ENCODE results near the gene PEAR1.

Gene PEAR1

DNA sequence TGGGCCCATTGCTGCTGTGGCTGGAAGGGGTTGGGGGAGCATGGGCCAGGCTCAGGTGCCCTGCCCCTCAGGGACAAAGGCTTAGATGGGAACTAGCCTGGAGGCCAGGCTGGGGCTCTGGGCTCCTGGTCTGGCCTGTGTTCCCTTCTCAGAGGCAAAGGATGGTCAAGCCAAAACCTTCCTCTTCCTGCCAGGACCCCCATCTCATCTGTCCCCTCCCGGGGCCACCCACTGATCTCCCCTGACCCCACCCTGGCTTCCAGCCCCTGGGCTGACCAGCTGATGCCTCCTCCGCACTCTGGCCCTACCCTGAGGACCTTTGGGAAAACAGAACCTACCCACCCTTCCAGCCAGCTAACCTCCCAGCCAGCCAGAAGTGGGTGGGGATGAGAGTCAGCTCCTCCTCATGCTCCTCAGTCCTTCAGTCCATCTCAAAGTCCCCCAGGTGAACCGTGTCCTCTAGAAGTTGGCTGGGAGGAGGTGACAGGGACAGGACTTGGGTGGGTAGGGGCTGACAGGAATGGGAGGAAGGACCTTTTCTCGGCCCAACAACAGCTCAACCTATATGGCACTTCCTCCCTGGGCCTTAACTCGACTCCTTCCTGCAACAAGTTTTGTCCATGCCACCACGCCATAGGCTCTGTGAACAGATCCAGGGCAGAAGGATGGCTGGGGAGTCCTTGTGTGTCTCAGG is 7.5 kb downstream of the PEAR1 start:
- no peak for DNase-seq

DNA sequence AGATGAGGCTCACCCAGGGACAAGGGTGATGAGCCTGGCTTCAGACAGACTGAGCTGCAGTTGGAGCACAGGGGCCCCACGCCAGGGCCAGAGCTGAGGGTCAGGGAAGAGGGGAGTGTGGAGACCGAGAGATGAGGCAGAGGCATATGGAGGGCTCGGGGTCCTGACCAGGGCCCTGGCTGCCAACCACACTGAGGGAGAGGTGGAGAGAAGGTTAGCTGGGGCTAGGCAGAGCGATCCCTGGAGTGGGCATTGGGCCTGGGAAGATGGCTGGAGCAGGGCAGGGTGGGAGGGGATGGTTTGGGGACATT is 8.0 kb downstream of the PEAR1 start:
- no peak for DNase-seq

DNA sequence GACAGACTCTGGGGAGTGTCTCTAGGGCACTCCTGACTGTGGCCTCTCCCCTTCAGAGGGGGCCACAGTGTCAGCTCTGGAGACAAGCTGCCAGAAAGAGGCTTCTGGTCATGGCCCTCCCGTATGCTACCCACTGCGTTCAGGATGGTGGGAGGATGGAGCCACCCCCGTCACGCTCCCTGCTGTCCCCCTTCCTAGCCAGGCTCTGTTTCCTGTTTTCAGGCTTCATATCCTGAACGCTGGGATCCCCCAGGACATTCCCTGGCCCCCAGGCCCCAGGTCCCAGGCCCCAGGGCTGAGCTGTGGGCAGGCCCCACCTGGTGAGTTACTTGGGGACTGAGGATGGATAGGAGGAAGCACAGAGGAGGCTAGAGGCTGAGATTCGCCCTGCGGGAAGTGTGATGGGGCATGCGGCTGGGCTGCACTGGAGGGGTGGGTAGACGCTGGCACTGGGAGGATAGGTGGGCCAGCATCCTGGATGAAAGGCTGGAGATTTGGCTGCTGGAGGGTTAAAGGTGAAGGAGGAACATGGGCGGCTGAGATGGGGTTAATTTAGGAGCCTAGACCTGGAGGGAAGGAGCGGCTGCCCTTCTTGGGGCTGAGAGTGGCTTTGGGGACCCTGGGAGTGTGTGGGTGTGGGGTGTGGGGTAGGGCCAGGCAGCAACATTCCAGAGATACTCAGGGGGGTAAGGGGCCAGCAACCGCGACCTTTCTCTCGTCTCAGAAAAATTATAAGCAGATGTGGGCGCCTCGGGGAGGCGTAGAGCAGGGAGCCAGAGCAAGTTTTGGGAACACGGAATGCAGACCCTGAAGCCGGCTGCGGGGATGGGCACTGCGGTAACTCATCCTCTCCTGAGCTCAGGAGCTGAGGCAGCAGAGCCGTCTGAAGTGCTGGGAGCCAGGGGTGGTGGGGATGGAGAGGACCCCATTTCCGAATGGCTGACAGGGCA is 8.7 kb downstream of the PEAR1 start:
- no peak for DNase-seq

DNA sequence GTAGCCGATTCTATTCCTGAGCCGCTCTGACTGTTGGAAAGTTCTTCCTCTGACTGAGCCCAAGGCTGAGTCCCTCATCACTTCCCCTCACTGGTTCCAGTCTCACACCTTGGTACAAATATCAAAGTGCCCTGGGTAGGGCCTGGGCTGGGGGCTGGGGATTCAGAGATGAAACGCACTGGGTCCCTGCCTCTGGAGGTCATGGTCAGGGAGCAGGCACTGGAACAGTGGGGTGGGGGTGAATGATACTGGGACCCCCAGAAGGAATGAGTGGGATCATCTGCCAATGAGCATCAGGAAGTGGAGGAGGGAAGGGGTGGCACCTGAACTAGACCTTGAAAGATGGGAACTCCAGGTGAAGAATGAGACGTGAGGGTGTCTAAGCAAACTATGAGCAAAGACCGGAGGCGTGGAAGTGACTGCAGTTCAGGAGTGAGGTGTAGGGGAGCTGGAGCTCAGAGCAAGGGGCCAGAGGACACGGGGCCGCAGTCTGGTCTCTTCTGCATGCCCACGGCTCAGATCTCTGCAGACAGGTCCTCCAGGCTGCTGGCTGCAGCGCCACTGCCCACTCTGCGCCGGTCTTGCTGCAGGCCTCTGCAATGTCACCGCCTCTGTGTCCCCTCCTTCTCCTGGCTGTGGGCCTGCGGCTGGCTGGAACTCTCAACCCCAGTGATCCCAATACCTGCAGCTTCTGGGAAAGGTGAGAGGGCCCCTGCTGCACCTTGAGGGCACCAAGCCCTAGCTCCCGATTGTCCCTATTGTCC is 10.0 kb downstream of the PEAR1 start:
- no peak for DNase-seq

DNA sequence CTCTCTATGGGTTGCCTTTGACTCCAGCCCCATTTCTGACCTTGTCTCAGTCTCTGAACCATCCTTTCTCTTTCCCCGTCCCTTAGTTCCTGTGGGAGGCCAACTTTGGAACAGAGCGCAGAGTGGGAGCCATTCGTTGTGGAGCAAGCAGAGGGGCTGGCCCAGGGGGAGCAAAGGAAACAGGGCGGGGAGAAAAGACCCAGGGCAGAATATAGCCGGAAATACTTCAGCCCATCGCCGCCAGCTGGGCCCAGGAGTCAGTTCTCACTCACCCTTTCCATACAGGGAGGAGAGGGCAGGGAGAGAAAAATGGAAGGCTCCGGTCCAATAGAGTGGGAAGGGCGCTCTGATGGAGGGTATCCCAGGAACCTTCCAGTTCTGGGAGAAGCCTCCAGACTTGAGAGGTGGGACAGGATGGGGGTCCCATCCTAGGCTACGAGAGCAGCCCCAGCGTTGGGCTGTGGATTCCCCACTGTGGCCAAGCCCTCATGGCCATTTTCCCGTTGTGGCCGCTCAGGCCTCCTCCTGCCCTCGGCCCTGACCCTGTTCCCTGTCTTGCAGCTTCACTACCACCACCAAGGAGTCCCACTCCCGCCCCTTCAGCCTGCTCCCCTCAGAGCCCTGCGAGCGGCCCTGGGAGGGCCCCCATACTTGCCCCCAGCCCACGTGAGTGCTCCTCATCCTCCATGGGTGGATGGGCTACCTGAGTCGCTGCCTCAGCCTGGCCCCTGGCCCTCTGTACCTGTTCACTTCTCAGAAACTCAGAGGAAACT is 10.9 kb downstream of the PEAR1 start:
- no peak for DNase-seq

DNA sequence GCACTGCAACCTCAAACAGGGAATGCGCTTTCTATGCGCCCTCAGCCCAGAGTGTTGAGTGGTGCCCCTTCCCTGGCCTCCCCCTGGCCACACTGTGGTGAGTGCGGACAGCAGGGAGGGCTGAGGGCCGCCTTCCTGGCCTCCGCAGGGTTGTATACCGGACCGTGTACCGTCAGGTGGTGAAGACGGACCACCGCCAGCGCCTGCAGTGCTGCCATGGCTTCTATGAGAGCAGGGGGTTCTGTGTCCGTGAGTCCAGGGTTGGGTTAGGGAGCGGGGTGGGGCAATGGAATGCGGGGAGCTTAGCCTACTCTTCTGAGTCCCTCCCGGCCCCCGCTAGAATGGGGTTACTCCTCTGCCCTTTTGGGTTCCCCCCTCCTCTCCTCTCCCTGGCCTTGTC is 11.7 kb downstream of the PEAR1 start:
- DNase-seq = no peak

DNA sequence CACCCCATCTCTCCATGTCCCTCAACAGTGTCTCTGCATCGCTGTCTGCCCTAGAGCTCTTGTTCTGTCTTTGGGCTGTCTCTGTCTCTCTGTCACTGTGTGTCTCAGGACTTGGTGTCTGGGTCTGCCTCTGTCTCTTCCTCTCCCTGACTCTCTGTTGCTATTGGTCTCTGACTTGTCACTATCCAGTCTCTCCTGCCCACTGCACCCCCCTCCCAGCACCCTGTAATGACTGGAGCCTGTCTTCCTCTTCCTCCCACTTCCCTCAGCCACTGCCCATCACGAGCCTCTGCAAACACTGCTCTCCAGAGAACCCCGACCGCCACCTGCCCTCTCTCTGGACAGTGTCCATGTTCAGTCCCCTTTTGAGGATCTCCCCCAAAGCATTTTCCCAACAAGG is 12.1 kb downstream of the PEAR1 start:
- DNase-seq = no peak

DNA sequence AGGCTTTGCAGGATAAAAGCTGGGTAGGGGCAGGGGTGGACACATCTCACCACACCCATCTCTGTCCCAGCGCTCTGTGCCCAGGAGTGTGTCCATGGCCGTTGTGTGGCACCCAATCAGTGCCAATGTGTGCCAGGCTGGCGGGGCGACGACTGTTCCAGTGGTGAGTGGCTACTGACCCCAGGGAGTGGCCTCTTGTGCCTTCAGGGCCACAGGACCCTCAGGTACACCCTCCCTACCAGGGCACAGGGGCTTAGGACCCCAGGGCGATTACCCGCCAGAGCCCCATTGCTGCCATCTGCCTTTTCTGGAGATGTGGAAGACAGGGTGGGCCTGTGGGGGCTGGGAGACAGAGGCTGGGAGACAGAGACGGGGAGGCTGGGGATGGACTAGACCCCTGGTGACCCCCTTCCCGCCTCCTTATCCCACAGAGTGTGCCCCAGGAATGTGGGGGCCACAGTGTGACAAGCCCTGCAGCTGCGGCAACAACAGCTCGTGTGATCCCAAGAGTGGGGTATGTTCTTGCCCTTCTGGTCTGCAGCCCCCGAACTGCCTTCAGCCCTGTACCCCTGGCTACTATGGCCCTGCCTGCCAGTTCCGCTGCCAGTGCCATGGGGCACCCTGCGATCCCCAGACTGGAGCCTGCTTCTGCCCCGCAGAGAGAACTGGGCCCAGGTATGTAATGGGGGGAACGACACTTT is 12.8 kb downstream of the PEAR1 start:
- DNase-seq = no peak

DNA sequence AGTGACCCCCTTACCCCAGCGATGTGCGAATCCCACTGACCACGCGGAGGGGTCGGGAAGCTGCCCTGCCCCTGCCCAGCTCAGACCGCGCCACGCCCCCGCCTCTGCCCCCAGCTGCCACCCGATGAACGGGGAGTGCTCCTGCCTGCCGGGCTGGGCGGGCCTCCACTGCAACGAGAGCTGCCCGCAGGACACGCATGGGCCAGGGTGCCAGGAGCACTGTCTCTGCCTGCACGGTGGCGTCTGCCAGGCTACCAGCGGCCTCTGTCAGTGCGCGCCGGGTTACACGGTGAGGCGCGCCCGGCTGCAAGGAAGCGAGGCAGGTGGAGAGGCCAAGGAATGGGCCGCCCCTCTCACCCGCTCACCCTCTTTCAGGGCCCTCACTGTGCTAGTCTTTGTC is 15.0 kb downstream of the PEAR1 start:
- DNase-seq = no peak

DNA sequence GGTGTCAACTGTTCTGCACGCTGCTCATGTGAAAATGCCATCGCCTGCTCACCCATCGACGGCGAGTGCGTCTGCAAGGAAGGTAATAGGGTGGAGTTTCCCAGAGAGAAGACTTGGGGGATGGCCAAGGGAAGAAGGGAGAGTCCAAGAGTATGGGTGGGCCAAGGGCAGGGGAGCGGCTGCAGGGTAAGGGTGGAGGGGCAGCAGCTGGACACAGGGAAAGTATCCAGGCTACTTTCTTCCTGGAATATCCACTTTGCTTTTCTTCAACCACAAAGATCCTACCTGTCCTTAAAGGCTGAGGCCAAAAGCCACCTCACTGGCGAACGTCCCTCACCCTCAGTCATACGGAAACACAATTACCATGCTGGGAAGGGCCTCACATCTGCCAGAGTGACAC is 15.4 kb downstream of the PEAR1 start:
- DNase-seq = no peak

DNA sequence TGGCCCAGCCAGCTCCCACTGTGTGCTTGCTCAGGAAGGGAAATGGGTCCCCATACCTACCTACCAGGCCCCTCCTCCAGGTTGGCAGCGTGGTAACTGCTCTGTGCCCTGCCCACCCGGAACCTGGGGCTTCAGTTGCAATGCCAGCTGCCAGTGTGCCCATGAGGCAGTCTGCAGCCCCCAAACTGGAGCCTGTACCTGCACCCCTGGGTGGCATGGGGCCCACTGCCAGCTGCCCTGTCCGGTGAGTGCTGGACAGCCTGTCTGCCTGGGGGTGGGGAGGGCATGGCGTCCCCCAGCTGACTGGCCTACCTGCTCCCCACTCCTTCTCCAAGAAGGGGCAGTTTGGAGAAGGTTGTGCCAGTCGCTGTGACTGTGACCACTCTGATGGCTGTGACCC is 16.2 kb downstream of the PEAR1 start:
- no peak for DNase-seq

DNA sequence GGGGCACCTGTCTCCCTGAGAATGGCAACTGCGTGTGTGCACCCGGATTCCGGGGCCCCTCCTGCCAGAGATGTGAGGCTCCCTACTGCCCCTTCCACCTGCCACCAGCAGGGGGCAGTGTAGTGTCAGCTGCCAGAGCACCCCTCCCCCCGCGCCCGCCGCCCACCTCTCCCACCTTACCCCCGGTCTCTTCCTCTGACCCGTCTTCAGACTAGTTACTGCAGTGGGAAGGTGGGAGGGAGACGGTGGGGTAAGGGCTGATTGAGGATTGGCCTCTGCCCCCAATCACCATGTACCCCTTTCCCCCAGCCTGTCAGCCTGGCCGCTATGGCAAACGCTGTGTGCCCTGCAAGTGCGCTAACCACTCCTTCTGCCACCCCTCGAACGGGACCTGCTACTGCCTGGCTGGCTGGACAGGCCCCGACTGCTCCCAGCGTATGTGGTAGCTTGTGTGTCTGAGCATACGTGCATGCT is 16.8 kb downstream of the PEAR1 start:
- DNase-seq = peak; percentile 39 to 53 (median 46)

DNA sequence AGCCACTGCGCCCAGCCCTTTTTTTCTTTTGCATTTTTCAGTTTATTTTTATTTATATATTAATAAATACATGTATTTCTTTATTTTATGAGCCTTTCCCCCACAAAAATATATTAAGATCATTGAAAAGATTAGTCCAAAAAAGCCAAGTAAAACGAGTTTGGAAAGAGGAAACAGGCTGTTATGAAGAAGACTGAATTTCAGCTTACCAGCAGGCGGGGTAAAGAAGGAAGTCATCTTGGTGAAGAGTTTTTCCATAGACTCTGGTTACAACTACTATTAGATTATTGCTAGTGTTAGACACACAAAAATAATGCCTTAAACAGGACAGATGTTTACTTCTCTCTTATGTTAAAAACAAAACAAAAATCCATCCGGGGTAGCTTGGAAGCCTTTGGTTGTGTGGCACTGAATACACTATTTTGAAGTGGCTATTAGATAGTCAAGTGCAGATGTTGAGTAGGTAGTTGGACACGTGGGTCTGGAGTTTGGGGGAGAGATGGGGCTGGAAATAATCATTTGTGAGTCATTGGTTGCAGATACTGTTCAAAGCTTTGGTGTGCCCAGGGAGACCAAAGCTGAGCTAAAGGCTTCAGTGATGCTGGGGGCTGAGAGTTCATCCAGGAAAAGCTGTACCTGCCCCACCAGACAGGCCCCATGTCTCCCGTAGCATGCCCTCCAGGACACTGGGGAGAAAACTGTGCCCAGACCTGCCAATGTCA is 18.2 kb downstream of the PEAR1 start:
- no peak for DNase-seq

DNA sequence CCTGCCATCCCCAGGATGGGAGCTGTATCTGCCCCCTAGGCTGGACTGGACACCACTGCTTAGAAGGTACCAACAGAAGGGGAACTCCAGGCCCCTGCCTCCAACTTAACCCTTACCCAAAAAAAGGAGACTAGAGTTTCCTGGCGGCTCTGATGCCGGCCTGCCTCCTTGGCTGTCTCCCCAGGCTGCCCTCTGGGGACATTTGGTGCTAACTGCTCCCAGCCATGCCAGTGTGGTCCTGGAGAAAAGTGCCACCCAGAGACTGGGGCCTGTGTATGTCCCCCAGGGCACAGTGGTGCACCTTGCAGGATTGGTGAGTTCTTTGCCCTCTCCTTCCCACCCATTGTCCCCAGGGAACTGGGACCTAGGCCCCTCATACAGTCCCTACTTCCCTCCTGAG is 18.8 kb downstream of the PEAR1 start:
- DNase-seq = no peak

DNA sequence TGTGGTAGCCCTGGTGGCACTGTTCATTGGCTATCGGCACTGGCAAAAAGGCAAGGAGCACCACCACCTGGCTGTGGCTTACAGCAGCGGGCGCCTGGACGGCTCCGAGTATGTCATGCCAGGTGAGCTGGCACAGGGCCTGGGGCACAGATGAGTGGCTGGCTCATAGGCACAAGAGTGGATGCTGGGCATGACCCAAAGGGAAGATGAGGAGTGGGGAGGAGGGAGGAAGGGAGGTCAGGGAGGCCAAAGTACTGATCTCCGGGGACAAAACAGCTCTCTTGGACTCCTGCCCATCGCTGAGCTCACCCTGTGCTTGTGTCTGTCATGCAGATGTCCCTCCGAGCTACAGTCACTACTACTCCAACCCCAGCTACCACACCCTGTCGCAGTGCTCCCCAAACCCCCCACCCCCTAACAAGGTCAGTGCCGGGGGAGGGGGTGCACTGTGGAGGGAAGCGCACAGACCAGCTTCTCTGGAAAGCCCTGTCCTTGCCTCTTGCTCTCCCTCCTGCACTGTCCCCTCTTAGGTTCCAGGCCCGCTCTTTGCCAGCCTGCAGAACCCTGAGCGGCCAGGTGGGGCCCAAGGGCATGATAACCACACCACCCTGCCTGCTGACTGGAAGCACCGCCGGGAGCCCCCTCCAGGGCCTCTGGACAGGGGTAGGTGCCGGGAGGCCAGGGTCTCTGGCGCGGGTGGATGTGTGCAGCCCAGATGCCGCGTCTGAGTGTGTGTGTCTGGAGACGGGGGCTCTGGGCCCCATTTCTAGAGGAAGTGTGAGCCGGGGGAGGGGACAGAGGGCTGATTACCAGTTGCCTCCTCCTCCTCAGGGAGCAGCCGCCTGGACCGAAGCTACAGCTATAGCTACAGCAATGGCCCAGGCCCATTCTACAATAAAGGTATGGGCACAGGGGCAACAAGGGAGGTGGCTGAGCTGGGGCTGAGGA is 19.6 kb downstream of the PEAR1 start:
- DNase-seq = no peak

DNA sequence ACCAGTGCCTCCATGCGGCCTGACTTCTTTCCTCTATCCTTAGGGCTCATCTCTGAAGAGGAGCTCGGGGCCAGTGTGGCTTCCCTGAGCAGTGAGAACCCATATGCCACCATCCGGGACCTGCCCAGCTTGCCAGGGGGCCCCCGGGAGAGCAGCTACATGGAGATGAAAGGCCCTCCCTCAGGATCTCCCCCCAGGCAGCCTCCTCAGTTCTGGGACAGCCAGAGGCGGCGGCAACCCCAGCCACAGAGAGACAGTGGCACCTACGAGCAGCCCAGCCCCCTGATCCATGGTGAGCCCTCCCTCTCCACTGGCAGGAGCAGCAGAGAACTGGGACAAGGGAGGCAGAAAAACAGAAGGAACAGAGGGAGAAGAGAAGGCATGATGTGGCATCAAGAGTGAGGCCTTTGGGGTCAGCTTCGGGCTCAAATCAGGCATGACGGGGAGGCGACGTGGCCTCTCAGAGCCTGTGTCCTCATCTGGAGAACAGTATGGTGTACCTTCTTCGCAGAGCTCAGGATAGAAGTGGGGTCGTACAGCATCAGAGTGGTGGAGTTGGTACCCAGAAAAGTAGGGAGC is 20.4 kb downstream of the PEAR1 start:
- DNase-seq = no peak

DNA sequence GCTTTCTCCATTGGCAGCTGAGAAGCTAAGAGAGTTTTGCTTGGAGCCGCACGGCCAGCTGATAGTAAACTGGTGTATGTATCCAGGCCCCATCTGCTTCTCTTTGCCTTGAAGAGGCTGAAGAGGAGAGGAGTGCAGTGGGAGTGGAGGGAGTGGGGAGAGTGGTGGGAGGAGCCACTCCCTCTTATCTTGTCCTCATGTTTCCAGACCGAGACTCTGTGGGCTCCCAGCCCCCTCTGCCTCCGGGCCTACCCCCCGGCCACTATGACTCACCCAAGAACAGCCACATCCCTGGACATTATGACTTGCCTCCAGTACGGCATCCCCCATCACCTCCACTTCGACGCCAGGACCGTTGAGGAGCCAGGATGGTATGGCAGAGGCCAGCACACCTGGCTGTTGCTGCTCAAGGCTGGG is 20.9 kb downstream of the PEAR1 start:
- DNase-seq = no peak

DNA sequence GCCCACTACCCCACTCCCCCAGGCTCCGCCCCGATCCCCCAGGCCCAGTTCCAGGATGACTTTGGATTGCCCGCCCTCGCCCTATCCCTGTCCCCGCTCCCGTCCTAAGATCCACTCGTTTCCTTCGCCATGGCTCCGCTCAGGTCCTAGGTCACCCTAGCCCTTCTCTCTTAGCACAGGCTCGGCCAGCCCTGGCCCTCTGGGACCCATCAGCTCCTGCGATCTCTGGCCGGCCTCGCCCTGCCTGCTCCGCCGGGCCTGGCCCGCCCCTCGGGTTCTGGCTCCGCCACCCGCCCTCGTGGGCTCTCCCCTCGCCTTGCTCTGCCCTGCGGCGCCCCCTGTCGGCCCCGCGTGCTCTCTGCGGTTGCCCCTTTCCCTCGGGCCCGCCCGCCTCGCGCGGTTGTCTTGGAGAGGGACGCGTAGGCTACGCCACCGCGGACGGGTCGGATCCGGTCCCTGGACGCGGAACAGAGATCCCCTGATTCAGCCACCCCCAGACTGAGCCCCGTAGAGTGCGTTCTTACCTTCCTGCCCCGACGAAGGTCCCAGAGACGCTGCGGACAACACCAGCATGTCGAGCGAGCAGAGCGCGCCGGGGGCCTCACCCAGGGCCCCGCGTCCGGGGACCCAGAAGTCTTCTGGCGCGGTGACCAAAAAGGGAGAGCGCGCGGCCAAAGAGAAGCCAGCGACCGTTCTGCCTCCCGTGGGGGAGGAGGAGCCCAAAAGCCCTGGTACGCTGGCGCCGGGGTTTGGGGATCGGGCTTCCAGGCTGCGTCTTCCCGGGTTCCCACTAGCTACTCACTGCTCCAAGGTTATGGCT is 26.9 kb downstream of the PEAR1 start, which contains the start of gene LRRC71:
TSS of gene LRRC71 (plus strand) at position 400 of the 820 bp plus-strand sequence. CDS start at position 572, 172 bp downstream.
- DNase-seq = peak in 4 of 5 donors; percentile 27 to 47 (median 42)
